Endothelial cell of umbilical vein (primary cell): ENCODE results near the gene MSTO1. TPM values are rescaled to one million over a fixed set of nuclear protein-coding genes. Genes with fewer than 3 reads are reported as not detected.

Source experiments
- BruUV-seq: library from RNA; stranded (reverse); fragments of 400-500 nt; replicated peaks from 2 replicates; lab custom pipeline; 2021; lab: Mats Ljungman, UMichigan
- CTCF ChIA-PET: fragments of 300-600, 350-600 bp; sonication (Branson Sonifier 250); formaldehyde crosslinking; loops from one replicate; lab custom pipeline; 2021; ENCODE audit warnings: antibody characterized with exemption, inconsistent platforms; lab: Charles Lee
- POLR2A ChIA-PET: fragments of 300-600, 350-600 bp; sonication (Branson Sonifier 250); formaldehyde crosslinking; loops from one replicate; lab custom pipeline; 2021; ENCODE audit warnings: antibody characterized with exemption, inconsistent platforms; lab: Charles Lee
- DNase-seq: peaks from one replicate; pipeline ENCODE4 v3.0.0-alpha.2; 2011; ENCODE audit warnings: low read depth, low spot score
- FAIRE-seq: peaks from 2 replicates; lab custom pipeline; 2011; peaks lifted over from hg19 to GRCh38; lab: Jason Lieb, UNC
- H2AFZ ChIP-seq: 2 replicates; pipeline ENCODE4 v1.6.0; 2012; ENCODE audit warnings: low read depth, low read length, control low read depth, inconsistent platforms
- H3K27ac ChIP-seq: 2 replicates; pipeline ENCODE4 v1.5.1; 2011; ENCODE audit warnings: low read depth, mild to moderate bottlenecking, control low read depth, low read length, moderate library complexity; ENCODE audit not compliant: insufficient read depth
- H3K27me3 ChIP-seq, 2 experiments: 2 replicates each; pipeline versions ENCODE4 v1.6.0 to v1.6.1; 2011; ENCODE audit warnings: low read length in 2 of 2, mixed read lengths in 1 of 2; ENCODE audit not compliant: control insufficient read depth in 2 of 2, insufficient read depth in 2 of 2
- H3K36me3 ChIP-seq, 2 experiments: 2 replicates in 1 of 2; 3 replicates in 1 of 2; pipeline ENCODE4 v1.5.1; 2011; ENCODE audit warnings: low read length in 2 of 2, mild to moderate bottlenecking in 1 of 2, moderate library complexity in 1 of 2; ENCODE audit not compliant: control insufficient read depth in 2 of 2, insufficient read depth in 2 of 2; ENCODE audit errors: extremely low read depth in 1 of 2
- H3K4me1 ChIP-seq: 3 replicates; pipeline ENCODE4 v1.5.1; 2011; ENCODE audit warnings: mild to moderate bottlenecking, low read length; ENCODE audit not compliant: control insufficient read depth, insufficient read depth; ENCODE audit errors: extremely low read depth
- H3K4me2 ChIP-seq: 2 replicates; pipeline ENCODE4 v1.6.1; 2011; ENCODE audit warnings: low read length, control low read depth, mixed read lengths; ENCODE audit not compliant: insufficient read depth
- H3K4me3 ChIP-seq, 3 experiments: fragments of 200-600 bp in 1 of 3; sonication (generic), shearing (Covaris generic) in 1 of 3; replicated peaks in 1 of 3; 2 replicates each; pipeline ENCODE4 v1.5.1; 2011 to 2016; ENCODE audit warnings: control low read depth in 3 of 3, low read length in 3 of 3, mild to moderate bottlenecking in 2 of 3, inconsistent platforms in 1 of 3, low read depth in 1 of 3, moderate library complexity in 1 of 3; ENCODE audit not compliant: insufficient read depth in 1 of 3
- H3K79me2 ChIP-seq: 2 replicates; pipeline ENCODE4 v1.6.0; 2012; ENCODE audit warnings: low read length, inconsistent platforms; ENCODE audit not compliant: control insufficient read depth, insufficient read depth
- H3K9ac ChIP-seq: replicated peaks from 2 replicates; pipeline ENCODE3; 2011; ENCODE audit warnings: low read length, control low read depth; ENCODE audit not compliant: insufficient read depth; ENCODE audit errors: extremely low read depth
- H3K9me1 ChIP-seq: replicated peaks from 3 replicates; pipeline ENCODE4 v1.6.0; 2011; ENCODE audit warnings: mild to moderate bottlenecking, low read length; ENCODE audit not compliant: control insufficient read depth, insufficient read depth; ENCODE audit errors: extremely low read depth
- H3K9me3 ChIP-seq: replicated peaks from 2 replicates; pipeline ENCODE4 v1.5.1; 2012; ENCODE audit warnings: low read length, inconsistent platforms; ENCODE audit not compliant: control insufficient read depth, insufficient read depth
- H4K20me1 ChIP-seq: replicated peaks from 2 replicates; pipeline ENCODE3; 2011; ENCODE audit warnings: mild to moderate bottlenecking, low read length; ENCODE audit not compliant: control insufficient read depth, insufficient read depth; ENCODE audit errors: extremely low read depth
- CTCF ChIP-seq, 2 donors: IDR thresholded peaks; 1 replicate in 1 of 2; 2 replicates in 1 of 2; pipeline ENCODE4 v1.5.1; 2011; ENCODE audit warnings: low read length in 2 of 2, mild to moderate bottlenecking in 2 of 2, moderate library complexity in 2 of 2, control low read depth in 1 of 2, inconsistent platforms in 1 of 2, low read depth in 1 of 2; ENCODE audit not compliant: insufficient read depth in 1 of 2; ENCODE audit errors: extremely low read depth in 1 of 2
- EZH2 ChIP-seq: IDR thresholded peaks from 2 replicates; pipeline ENCODE4 v1.6.1; 2012; ENCODE audit warnings: borderline replicate concordance, low read depth, mild to moderate bottlenecking, moderate library complexity, low read length, inconsistent platforms; ENCODE audit not compliant: severe bottlenecking
- FOS ChIP-seq: IDR thresholded peaks from 2 replicates; pipeline ENCODE4 v1.6.1; 2011; ENCODE audit warnings: mild to moderate bottlenecking, low read length, moderate library complexity, borderline replicate concordance; ENCODE audit not compliant: insufficient read depth
- GATA2 ChIP-seq: IDR thresholded peaks from 2 replicates; pipeline ENCODE4 v1.7.0; 2011; ENCODE audit warnings: low read depth, mild to moderate bottlenecking, moderate library complexity, mixed read lengths, low read length; ENCODE audit not compliant: insufficient read length, insufficient read depth
- JUN ChIP-seq: IDR thresholded peaks from 2 replicates; pipeline ENCODE4 v1.6.1; 2011; ENCODE audit warnings: borderline replicate concordance, low read depth; ENCODE audit not compliant: insufficient read length, insufficient read depth
- MAX ChIP-seq: IDR thresholded peaks from 2 replicates; pipeline ENCODE4 v1.6.1; 2011; ENCODE audit not compliant: insufficient read depth, insufficient read length
- MYC ChIP-seq: IDR thresholded peaks from one replicate; pipeline ENCODE4 v1.6.1; 2011; ENCODE audit warnings: mild to moderate bottlenecking, low read depth, low read length
- POLR2A ChIP-seq: IDR thresholded peaks from 2 replicates; pipeline ENCODE4 v1.6.1; 2012; ENCODE audit warnings: low read depth, mild to moderate bottlenecking, control low read depth, low read length
- POLR2AphosphoS5 ChIP-seq: IDR thresholded peaks from 2 replicates; pipeline ENCODE4 v1.6.1; 2012; ENCODE audit warnings: low read depth, mild to moderate bottlenecking, control low read depth, low read length, moderate library complexity; ENCODE audit not compliant: insufficient read depth
- dilution Hi-C: fragments of 300-500 bp; cut with MboI; formaldehyde crosslinking; loops from one replicate; pipeline ENCODE4 v1.15.0; 2019; ENCODE audit warnings: low sequenced_read_pairs; ENCODE audit not compliant: extremely low pct_ligation_motif_present
- intact Hi-C: fragments of 100-400 bp; cut with micrococcal nuclease; formaldehyde crosslinking; loops from one replicate; pipeline ENCODE4 v1.10.0; 2022
- polyA plus RNA-seq, 4 experiments: library from polyadenylated mRNA; depleted of rRNA in 3 of 4; stranded (reverse) in 3 of 4; unstranded in 1 of 4; fragments of >200 nt; gene quantifications; 2 replicates each; pipeline versions ENCODE4 v1.2.1 to v1.2.3, GENCODE V29; 2011 to 2012; ENCODE audit warnings: missing spikeins in 1 of 4
- total RNA-seq: library from RNA; stranded (reverse); gene quantifications from 2 replicates; pipeline ENCODE4 v1.2.3, GENCODE V29; 2021

Gene MSTO1
- total and polyA plus RNA-seq, 2 donors (not counting 3 experiments of a cell fraction or from before 2014, with no cell fraction given) = 36.8 to 51.9 TPM

- no peak overlapping the region for H3K4me2 ChIP-seq
- dilution Hi-C loops = no loop called here
- no peak for TF ChIP-seq MYC
- TF ChIP-seq POLR2AphosphoS5 = no peak
- no peak for TF ChIP-seq MAX
- no peak for TF ChIP-seq JUN
- no peak for TF ChIP-seq FOS
- TF ChIP-seq EZH2 = no peak
- TF ChIP-seq CTCF (IDR thresholded peaks at IDR 0.05; ENCODE audit: extremely low read depth in 1 of 2, insufficient read depth in 1 of 2, low read depth in 1 of 2, low read length in 2 of 2) = no peak
- no peak for TF ChIP-seq GATA2
- no peak for TF ChIP-seq POLR2A
- H3K4me1 ChIP-seq = peaks cover 7% of the 10 kb centered on the region
- H3K9ac ChIP-seq = no peak overlapping the region
- POLR2A ChIA-PET = no interaction called here
- no peaks in the 10 kb centered on the region for H3K36me3 ChIP-seq
- H3K9me1 ChIP-seq = no peaks in the 10 kb centered on the region
- H3K79me2 ChIP-seq = no peaks in the 10 kb centered on the region
- H3K9me3 ChIP-seq = no peaks in the 10 kb centered on the region
- H3K27me3 ChIP-seq = peaks cover 3 to 4% of the 10 kb centered on the region in 2 experiments
- no peak overlapping the region for H2AFZ ChIP-seq
- no peak overlapping the region for H3K4me3 ChIP-seq
- intact Hi-C loops = no loop called here
- no TSS peak for BruUV-seq
- no peak for DNase-seq
- CTCF ChIA-PET = no interaction called here
- FAIRE-seq = no peak
- no peaks in the 10 kb centered on the region for H4K20me1 ChIP-seq
- no peak overlapping the region for H3K27ac ChIP-seq
Observed at GRCh38 chr1:155650231-155650757, 40.3 kb downstream of the MSTO1 start.
